K562 (cell line): ENCODE results near the gene AGBL1. TPM values are rescaled to one million over a fixed set of nuclear protein-coding genes. Genes with fewer than 3 reads are reported as not detected.

Experiments used
- ATAC-seq: fragments of 200-7000 bp; cut with Tn5 transposase; 3 replicates; pipeline ENCODE4 v1.9.1; 2020; ENCODE audit warnings: moderate library complexity
- BruUV-seq: library from RNA; stranded (reverse); fragments of 400-500 nt; replicated peaks from 2 replicates; lab custom pipeline; 2021; lab: Mats Ljungman, UMichigan
- CTCF ChIA-PET: fragments of 300-600 bp; formaldehyde crosslinking; extraction: SDS; loops from one replicate; lab custom pipeline; 2021; ENCODE audit warnings: low intra/inter-chr PET ratio; lab: Yijun Ruan, JAX
- POLR2A ChIA-PET: fragments of 300-600, 350-650 bp; sonication (Branson Sonifier 250); formaldehyde crosslinking; extraction: SDS; loops from one replicate; lab custom pipeline; 2021; ENCODE audit warnings: antibody characterized with exemption, inconsistent platforms; lab: Yijun Ruan, JAX
- DNase-seq, 4 experiments: peaks; one replicate each; pipeline versions ENCODE4 v3.0.0 to v3.0.0-alpha.2; 2011 to 2018; ENCODE audit warnings: low spot score in 3 of 4, mixed read lengths in 3 of 4; ENCODE audit errors: extremely low read depth in 1 of 4
- FAIRE-seq: peaks from 2 replicates; lab custom pipeline; 2011; peaks lifted over from hg19 to GRCh38; lab: Jason Lieb, UNC
- H2AFZ ChIP-seq: 2 replicates; pipeline ENCODE4 v1.6.0; 2011; ENCODE audit warnings: low read depth, low read length, control low read depth, inconsistent platforms
- H3K27ac ChIP-seq: fragments of 200-600 bp; 3 replicates; pipeline ENCODE4 v1.8.0; 2011; ENCODE audit warnings: low read depth, mild to moderate bottlenecking, control low read depth, inconsistent platforms, low read length, moderate library complexity, mixed read lengths; ENCODE audit errors: extremely low read depth
- H3K27me3 ChIP-seq, 2 experiments: fragments of 300-600 bp in 1 of 2; 2 replicates in 1 of 2; 3 replicates in 1 of 2; pipeline versions ENCODE4 v1.6.0 to v1.8.0; 2011; ENCODE audit warnings: inconsistent platforms in 2 of 2, low read length in 2 of 2, mild to moderate bottlenecking in 1 of 2, mixed read lengths in 1 of 2, moderate library complexity in 1 of 2; ENCODE audit not compliant: control insufficient read depth in 2 of 2, insufficient read depth in 2 of 2
- H3K36me3 ChIP-seq: fragments of 300-600 bp; 3 replicates; pipeline ENCODE4 v1.8.0; 2011; ENCODE audit warnings: mild to moderate bottlenecking, low read length, inconsistent platforms; ENCODE audit not compliant: control insufficient read depth, insufficient read depth
- H3K4me1 ChIP-seq, 2 experiments: fragments of 200-600 bp in 1 of 2; replicated peaks in 1 of 2; 2 replicates in 1 of 2; 3 replicates in 1 of 2; pipeline versions ENCODE4 v1.5.1 to v1.8.0; 2011; ENCODE audit warnings: inconsistent platforms in 2 of 2, low read length in 2 of 2, mild to moderate bottlenecking in 1 of 2, mixed read lengths in 1 of 2, moderate library complexity in 1 of 2; ENCODE audit not compliant: control insufficient read depth in 2 of 2, insufficient read depth in 2 of 2
- H3K4me2 ChIP-seq: 2 replicates; pipeline ENCODE4 v1.6.1; 2011; ENCODE audit warnings: low read length, control low read depth, inconsistent platforms, mixed read lengths; ENCODE audit not compliant: insufficient read depth
- H3K4me3 ChIP-seq: fragments of 200-600 bp; sonication (generic), shearing (Covaris generic); 2 replicates; pipeline ENCODE4 v1.5.1; 2016; ENCODE audit warnings: control low read depth, inconsistent platforms
- H3K79me2 ChIP-seq: fragments of 200-600 bp; 3 replicates; pipeline ENCODE4 v1.8.0; 2011; ENCODE audit warnings: low read length, inconsistent platforms; ENCODE audit not compliant: control insufficient read depth, insufficient read depth
- H3K9ac ChIP-seq, 2 experiments: 2 replicates each; pipeline versions ENCODE4 v1.6.0 to v1.6.1; 2011; ENCODE audit warnings: low read depth in 2 of 2, low read length in 2 of 2, control low read depth in 1 of 2, inconsistent platforms in 1 of 2, mild to moderate bottlenecking in 1 of 2, mixed read lengths in 1 of 2; ENCODE audit not compliant: insufficient read depth in 1 of 2
- H3K9me1 ChIP-seq: one replicate; pipeline ENCODE4 v1.6.0; 2011; ENCODE audit warnings: inconsistent platforms, mild to moderate bottlenecking, low read length, moderate library complexity; ENCODE audit not compliant: control insufficient read depth, insufficient read depth
- H3K9me3 ChIP-seq: replicated peaks from 2 replicates; pipeline ENCODE4 v1.5.1; 2011; ENCODE audit warnings: low read depth, low read length, inconsistent platforms; ENCODE audit not compliant: control insufficient read depth, insufficient read depth
- H4K20me1 ChIP-seq: replicated peaks from 2 replicates; pipeline ENCODE4 v1.6.1; 2011; ENCODE audit warnings: low read length, inconsistent platforms, mixed read lengths; ENCODE audit not compliant: control insufficient read depth, insufficient read depth
- CBX3 ChIP-seq, 2 experiments: IDR thresholded peaks; 1 replicate in 1 of 2; 2 replicates in 1 of 2; pipeline ENCODE4 v1.6.1; 2012; ENCODE audit warnings: inconsistent platforms in 2 of 2, low read length in 2 of 2, borderline replicate concordance in 1 of 2, control low read depth in 1 of 2
- ESRRB ChIP-seq: fragments of 250-450 bp; sonication (Bioruptor Pico); IDR thresholded peaks from 2 replicates; pipeline ENCODE4 v1.5.0; 2020; ENCODE audit warnings: mild to moderate bottlenecking, moderate library complexity, borderline replicate concordance
- ETV6 ChIP-seq, 3 experiments: fragments of 150-350 bp in 1 of 3; sonication (generic) in 1 of 3; formaldehyde crosslinking in 1 of 3; IDR thresholded peaks; 2 replicates each; pipeline versions ENCODE4 v1.6.1 to v1.8.0; 2014 to 2022; ENCODE audit warnings: borderline replicate concordance in 2 of 3, low read depth in 2 of 3, antibody characterized with exemption in 1 of 3, low read length in 1 of 3, mild to moderate bottlenecking in 1 of 3, missing genetic modification reagents in 1 of 3
- MYNN ChIP-seq, 2 experiments: sonication (generic); formaldehyde crosslinking in 1 of 2; IDR thresholded peaks; 2 replicates each; pipeline versions ENCODE4 v1.5.0 to v1.6.1; 2016 to 2020; ENCODE audit warnings: antibody characterized with exemption in 1 of 2, missing genetic modification reagents in 1 of 2
- NR4A1 ChIP-seq, 2 experiments: fragments of 250-450 bp in 1 of 2; fragments of 450-650 bp in 1 of 2; sonication (Bioruptor Pico) in 1 of 2; IDR thresholded peaks; 2 replicates each; pipeline versions ENCODE4 v1.4.0 to v1.6.1; 2016 to 2020; ENCODE audit warnings: mild to moderate bottlenecking in 2 of 2, missing compliant biosample characterization in 1 of 2, missing genetic modification characterization in 1 of 2, moderate library complexity in 1 of 2
- POLR2A ChIP-seq: fragments of 450-650 bp; conservative IDR thresholded peaks from 2 replicates; pipeline ENCODE4 v1.6.1; 2016
- RBBP5 ChIP-seq: fragments of 200-600 bp; sonication (generic); IDR thresholded peaks from 2 replicates; pipeline ENCODE4 v1.6.1; 2012; ENCODE audit warnings: borderline replicate concordance, mild to moderate bottlenecking, low read length, control low read depth, inconsistent platforms; ENCODE audit not compliant: insufficient read depth, poor library complexity, severe bottlenecking
- SAFB ChIP-seq: fragments of 200-400 bp; formaldehyde crosslinking; IDR thresholded peaks from 2 replicates; pipeline ENCODE4 v1.6.1; 2017; ENCODE audit warnings: low read depth, low read length, borderline replicate concordance
- SRSF1 ChIP-seq: fragments of 200-400 bp; formaldehyde crosslinking; IDR thresholded peaks from 2 replicates; pipeline ENCODE4 v1.6.1; 2017; ENCODE audit warnings: mild to moderate bottlenecking, low read depth, low read length, moderate library complexity
- ZMIZ1 ChIP-seq, 2 experiments: fragments of 150-350 bp in 1 of 2; IDR thresholded peaks; 2 replicates each; pipeline ENCODE4 v1.6.1; 2012 to 2016; ENCODE audit warnings: low read depth in 2 of 2, low read length in 2 of 2, mild to moderate bottlenecking in 1 of 2, moderate library complexity in 1 of 2
- ZNF184 ChIP-seq: sonication (generic); formaldehyde crosslinking; IDR thresholded peaks from 2 replicates; pipeline ENCODE4 v1.5.0; 2020; ENCODE audit warnings: missing genetic modification reagents
- ZNF644 ChIP-seq: fragments of 200-800 bp; sonication (Bioruptor generic); IDR thresholded peaks from 2 replicates; pipeline ENCODE4 v1.6.1; 2016; ENCODE audit warnings: low read depth, missing genetic modification characterization, missing compliant biosample characterization
- ZNF764 ChIP-seq: fragments of 250-450 bp; sonication (Bioruptor Pico); IDR thresholded peaks from 2 replicates; pipeline ENCODE4 v1.4.0; 2020; ENCODE audit warnings: low read depth, mild to moderate bottlenecking, moderate library complexity
- ZNF77 ChIP-seq: fragments of 250-450 bp; sonication (Bioruptor Pico); IDR thresholded peaks from 2 replicates; pipeline ENCODE4 v1.5.0; 2020
- in situ Hi-C: fragments of 300-500 bp; cut with MboI; formaldehyde crosslinking; loops from 4 replicates; pipeline ENCODE4 v1.15.0; 2018; ENCODE audit warnings: inconsistent platforms, mixed read lengths
- intact Hi-C: fragments of 100-400 bp; cut with micrococcal nuclease; formaldehyde crosslinking; loops from 2 replicates; pipeline ENCODE4 v1.14.2; 2022
- polyA plus RNA-seq, 8 experiments: library from polyadenylated mRNA; depleted of rRNA in 4 of 8; stranded (reverse) in 5 of 8; unstranded in 3 of 8; fragments of >200 nt; fragmentation: Nextera tagmentation in 2 of 8; fragmentation: Illumina TruSeq in 1 of 8; extraction: Ambion mirVana in 2 of 8; extraction: Trizol in 1 of 8; gene quantifications; 2 replicates each; pipeline versions ENCODE4 v1.2.1 to v1.2.3, GENCODE V29; 2011 to 2014; ENCODE audit warnings: inconsistent platforms in 1 of 8, missing spikeins in 1 of 8
- total RNA-seq, 7 experiments: library from RNA; depleted of rRNA in 6 of 7; stranded (reverse); fragments of >200 nt in 6 of 7; fragmentation: Illumina TruSeq in 2 of 7; extraction: Trizol in 2 of 7; gene quantifications; 2 replicates each; pipeline versions ENCODE4 v1.2.1 to v1.2.3, GENCODE V29; 2011 to 2021; ENCODE audit warnings: low replicate concordance in 1 of 7

Gene AGBL1
- total and polyA plus RNA-seq, 9 of the 15 experiments (the other 6 are each of a cell fraction or from before 2014, with no cell fraction given): not detected

- TF ChIP-seq SAFB (no peak), MYNN (IDR thresholded peaks at IDR 0.05) (no peak), MYNN (CRISPR knock-in tag; IDR thresholded peaks at IDR 0.05) (no peak), ETV6 (IDR thresholded peaks at IDR 0.05; ENCODE audit: borderline replicate concordance in 1 of 2, low read depth in 2 of 2, low read length in 1 of 2) (no peak), ETV6 (CRISPR knock-in tag; IDR thresholded peaks at IDR 0.05; ENCODE audit: borderline replicate concordance) (no peak), RBBP5 (no peak), ZNF644 (tag) (no peak), ESRRB (CRISPR knock-in tag) (no peak), NR4A1 (CRISPR knock-in tag; IDR thresholded peaks at IDR 0.05) (no peak), NR4A1 (tag; IDR thresholded peaks at IDR 0.05) (no peak), CBX3 (IDR thresholded peaks at IDR 0.05; ENCODE audit: borderline replicate concordance in 1 of 2, low read length in 2 of 2) (no peak)
These were observed at the start of gene AGBL1 (continued) for GRCh38 chr15:86079508-86080266.

GRCh38 chr15:86034904-86035303, 44.8 kb upstream of the AGBL1 start:
- ATAC-seq: no peak
- Histone ChIP-seq H2AFZ (no peak overlapping the region), H4K20me1 (no peaks in the 10 kb centered on the region), H3K4me3 (no peak overlapping the region), H3K27ac (no peak overlapping the region), H3K9ac (no peak overlapping the region), H3K27me3 (no peaks in the 10 kb centered on the region), H3K9me1 (no peaks in the 10 kb centered on the region), H3K4me1 (no peaks in the 10 kb centered on the region), H3K79me2 (no peaks in the 10 kb centered on the region), H3K4me2 (no peak overlapping the region), H3K9me3 (no peaks in the 10 kb centered on the region), H3K36me3 (no peaks in the 10 kb centered on the region)
- ChIA-PET POLR2A (no interaction called here), CTCF (no interaction called here)
- FAIRE-seq: no peak
- DNase-seq: no peak
- in situ Hi-C loops: no loop called here
- intact Hi-C loops: no loop called here
- no TSS peak for BruUV-seq
- TF ChIP-seq ZNF764 (CRISPR knock-in tag) (no peak), ZNF184 (CRISPR knock-in tag) (no peak), SRSF1 (no peak), POLR2A (no peak), ZNF77 (CRISPR knock-in tag) (no peak), ZMIZ1 (IDR thresholded peaks at IDR 0.05; ENCODE audit: low read depth in 2 of 2, low read length in 2 of 2) (no peak)
